GM19035 (cell line): ENCODE results near the gene OR2AG2.
"Not testable (repeated sequence)": the region's sequence is repeated elsewhere in the genome, so short reads cannot be mapped to it uniquely, and the experiment has no call there.

Experiments
- ATAC-seq: cut with Tn5 transposase; IDR thresholded peaks from one replicate; pipeline ENCODE4 v1.9.1; 2021; ENCODE audit not compliant: unreplicated experiment

OR2AG2 gene

GRCh38 chr11:6771926-6772893 is at the start of gene OR2AG2:
OR2AG2 (minus strand) TSS chr11:6771976; CDS start chr11:6768957, 3,019 bp downstream.
- peak; percentile 88 for ATAC-seq

- ATAC-seq, result no peak
Measured at GRCh38 chr11:6818967-6819366, 47.2 kb upstream of the OR2AG2 start.

GRCh38 chr11:6817694-6818093 is 45.9 kb upstream of the OR2AG2 start:
- no peak for ATAC-seq

GRCh38 chr11:6813656-6814055 is 41.9 kb upstream of the OR2AG2 start:
- ATAC-seq, result no peak

DNA sequence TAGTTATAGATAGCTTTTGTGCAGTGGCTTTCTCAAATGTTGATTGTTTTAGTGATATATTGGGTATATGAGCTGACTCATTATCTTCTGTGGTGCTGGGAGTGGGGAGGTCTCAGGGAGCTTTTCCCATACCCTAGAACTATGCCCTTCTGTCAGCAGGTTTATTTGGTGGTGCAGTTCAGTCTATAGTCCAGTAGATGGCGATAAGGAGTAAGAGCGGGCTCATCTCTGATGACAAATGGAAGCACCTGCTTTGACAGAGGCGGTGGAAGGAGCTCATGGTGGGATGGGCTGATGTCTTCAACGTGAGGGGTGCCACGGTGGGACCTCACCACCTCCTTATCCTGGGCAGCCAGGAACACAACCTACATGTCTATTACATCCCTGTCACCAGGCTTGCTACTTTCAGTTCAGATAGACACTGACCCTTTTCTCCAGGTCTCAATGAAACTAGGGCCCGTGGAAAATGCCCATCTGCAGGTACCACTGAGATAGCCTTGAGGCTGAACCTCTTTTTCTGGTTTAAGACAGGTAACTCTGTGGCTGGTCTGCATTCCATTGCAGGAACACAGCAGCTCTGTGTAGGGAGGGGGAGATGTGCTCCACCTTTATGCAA is 40.7 kb upstream of the OR2AG2 start:
- peak; percentile 97 for ATAC-seq

DNA sequence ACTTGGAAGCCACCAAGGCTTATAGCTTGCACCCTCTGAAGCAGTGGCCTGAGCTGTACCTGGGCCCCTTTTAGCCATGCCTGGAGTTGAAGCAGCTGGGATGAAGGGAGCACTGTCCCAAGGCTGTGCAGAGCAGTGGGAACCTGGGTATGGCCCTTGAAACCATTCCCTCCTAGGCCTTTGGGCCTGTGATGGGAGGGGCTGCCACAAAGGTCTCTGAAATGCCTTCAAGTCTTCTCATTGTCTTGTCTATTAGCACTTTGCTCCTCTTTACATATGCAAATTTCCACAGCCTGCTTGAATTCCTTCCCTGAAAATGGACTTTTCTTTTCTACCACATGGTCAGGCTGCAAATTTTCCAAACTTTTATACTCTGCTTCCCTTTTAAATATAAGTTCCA is 29.3 kb upstream of the OR2AG2 start:
- ATAC-seq, result not testable (repeated sequence)

DNA sequence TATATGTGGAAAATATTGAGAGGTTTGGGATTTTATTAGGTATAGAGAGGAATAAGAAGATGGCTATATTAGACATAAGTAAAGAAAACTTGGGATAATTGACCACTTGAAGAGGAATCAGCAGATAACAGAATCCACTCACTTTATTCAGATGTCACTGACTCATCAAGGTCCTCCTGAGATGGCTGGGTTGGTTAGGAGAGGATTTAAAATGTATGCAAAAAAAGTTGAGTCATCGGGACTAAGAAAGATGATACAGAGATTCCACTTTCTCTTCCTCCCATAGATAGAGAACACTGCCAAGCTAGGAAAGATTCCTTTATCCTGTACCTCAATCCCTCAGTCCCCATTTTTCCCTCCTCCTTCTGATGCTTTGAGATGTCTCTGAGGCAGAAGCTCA is 27.6 kb upstream of the OR2AG2 start, which contains the start of gene OR6A2:
TSS of gene OR6A2 (minus strand) at position 288 of the 400 bp plus-strand sequence. CDS start 3,981 bp downstream, outside the sequence.
- ATAC-seq, result no peak

DNA sequence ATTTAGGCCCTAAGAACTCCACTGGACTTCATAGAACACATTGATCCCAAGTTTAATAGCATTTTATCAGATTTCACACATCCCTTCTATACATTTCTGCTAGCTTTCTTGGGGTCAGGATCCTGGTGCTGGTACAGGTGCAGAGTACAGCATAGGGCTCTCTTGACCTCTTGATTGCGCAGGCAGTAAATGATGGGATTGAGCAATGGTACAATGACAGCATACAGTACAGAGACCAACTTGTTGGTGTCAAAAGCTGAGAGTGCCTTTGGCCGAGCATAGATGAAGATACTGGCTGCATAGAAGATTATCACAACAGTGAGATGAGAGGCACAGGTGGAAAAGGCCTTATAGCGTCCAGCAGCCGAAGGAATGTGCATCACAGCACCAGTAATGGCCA is 22.9 kb upstream of the OR2AG2 start:
- ATAC-seq, result no peak

DNA sequence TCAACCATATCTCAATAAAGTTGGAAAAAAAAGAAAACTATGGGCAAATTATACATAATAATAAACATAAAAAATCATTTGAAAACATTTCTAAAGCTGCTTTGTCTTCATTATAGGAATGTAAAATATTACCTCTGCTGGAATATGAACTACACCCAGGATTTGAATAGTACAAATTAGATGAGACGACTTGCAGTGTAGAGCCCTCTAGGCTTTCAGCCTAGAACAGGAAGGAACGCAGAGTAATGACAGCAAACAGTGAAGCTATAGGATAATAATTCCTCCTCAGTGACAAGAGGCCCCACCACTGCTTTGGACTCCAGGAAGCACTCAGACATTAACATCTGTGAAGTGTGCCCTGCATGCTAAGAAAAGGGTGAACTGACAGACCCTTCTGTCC is 18.8 kb upstream of the OR2AG2 start:
- no peak for ATAC-seq

DNA sequence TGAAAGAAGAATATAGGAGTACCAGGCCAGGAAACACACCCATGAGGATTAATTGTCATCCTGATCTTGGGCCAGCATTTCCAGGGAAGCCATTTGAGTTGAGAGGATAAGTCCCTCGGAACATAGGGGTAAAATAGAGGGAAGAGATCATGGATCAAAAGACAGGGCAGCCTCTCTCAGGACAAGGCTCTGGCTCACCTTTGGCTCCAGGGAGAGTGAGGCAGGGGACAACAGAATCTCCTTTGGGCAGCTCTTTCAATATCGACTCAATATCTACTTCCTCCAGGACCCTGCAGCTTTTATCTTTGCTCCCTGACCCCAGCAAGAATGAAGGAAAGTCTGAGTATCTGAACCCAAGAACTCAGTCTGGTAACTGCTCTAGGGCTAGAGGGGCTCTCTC is 10.9 kb upstream of the OR2AG2 start, which contains the start of gene OR2AG1:
TSS of gene OR2AG1 (plus strand) at position 301 of the 400 bp plus-strand sequence. CDS start 2,018 bp downstream, outside the sequence.
- ATAC-seq, result no peak

DNA sequence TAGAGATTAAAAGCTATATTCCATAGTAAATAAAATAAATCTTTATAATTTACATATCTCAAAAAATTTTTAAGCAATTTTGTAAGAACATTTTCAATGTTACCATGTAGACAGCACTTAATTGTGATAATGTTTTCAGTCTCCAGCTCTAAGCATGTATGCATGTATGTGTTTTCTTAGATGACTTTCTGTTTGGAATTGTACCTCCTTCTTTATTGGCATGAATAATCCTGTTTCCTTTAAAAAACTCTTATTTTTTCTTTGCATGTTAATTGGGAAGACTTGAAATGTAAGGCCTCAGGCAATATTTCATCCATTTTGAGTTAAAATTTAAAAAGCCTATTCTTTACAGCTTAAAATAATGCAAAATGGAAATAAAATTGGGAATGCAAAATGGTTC is 9.1 kb upstream of the OR2AG2 start:
- ATAC-seq, result no peak

- no peak for ATAC-seq
Measured at GRCh38 chr11:6778518-6778917, 6.7 kb upstream of the OR2AG2 start.

DNA sequence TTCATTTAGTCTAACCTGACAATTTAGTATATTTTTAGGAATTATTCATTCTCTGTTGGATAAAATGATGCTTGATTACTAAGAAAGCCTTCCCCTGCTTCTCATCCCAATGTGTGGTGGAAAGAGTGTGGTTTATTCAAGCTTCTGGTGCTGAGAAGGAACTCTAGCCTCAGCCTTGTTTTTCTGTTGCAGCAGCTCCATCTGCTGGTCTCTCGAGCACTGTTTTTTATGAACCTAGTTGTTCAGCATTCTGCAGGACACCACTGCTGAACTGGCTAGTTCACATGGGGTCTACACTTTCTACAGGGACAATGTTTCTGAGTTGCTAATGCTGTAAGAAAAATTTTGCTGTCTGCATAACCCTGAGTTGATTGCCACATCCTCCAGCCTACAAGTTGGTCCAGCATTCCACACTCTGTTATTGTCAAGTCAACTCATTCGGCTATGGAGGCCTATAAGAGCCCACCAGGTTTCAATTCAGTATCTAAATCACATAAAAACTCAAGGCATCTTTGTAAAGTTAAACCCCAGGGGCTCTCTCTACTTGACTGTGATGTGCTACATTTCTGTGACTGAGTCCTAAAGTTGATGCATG is 14.3 kb downstream of the OR2AG2 start:
- ATAC-seq, result peak; percentile 83

GRCh38 chr11:6755953-6756347 is 15.8 kb downstream of the OR2AG2 start:
- no peak for ATAC-seq

GRCh38 chr11:6755303-6755952 is 16.3 kb downstream of the OR2AG2 start:
- no peak for ATAC-seq

DNA sequence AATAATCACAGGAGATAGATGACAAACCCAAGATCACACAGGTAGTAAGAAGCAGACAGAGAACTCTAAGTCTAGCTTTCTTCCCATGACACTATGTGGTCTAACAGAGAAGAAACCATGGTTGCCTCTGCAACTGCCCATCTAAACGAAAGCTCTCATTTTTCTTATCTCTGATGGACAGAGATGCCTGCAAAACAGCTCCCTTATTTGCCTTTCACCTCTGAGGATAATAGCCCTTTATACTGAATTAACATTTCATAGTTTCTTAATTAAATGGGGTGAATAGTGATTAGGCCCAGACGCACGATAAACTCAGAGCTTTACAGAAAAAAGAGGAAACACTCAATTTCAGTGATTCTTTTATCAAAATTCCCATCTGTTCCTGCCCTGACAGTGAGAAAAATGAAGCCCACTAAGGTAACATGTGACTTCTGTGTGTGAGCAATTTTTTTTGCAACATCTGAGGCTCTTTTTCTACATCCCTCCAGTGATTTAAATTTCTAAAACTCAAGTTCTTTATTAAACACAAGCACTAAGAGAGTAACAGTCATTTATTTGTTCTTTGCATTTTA is 24.6 kb downstream of the OR2AG2 start:
- ATAC-seq, result no peak

DNA sequence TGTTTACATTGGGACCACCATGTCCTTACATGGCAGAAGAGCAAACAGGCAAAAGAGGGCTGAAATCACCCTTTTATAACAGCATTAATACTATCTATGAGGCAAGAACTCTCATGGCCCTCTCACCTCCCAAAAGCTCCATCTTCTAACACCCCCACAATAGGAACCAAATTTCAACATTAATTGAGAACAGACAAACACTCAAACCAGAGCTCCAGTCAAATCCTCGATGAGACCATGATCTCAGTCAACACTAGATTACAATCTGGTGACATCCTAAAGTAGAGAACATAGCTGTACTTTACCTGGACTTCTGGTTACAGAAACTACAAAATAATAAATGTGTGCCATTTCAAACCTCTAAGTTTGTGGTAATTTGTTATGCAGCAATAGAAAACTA is 25.1 kb downstream of the OR2AG2 start:
- no peak for ATAC-seq

DNA sequence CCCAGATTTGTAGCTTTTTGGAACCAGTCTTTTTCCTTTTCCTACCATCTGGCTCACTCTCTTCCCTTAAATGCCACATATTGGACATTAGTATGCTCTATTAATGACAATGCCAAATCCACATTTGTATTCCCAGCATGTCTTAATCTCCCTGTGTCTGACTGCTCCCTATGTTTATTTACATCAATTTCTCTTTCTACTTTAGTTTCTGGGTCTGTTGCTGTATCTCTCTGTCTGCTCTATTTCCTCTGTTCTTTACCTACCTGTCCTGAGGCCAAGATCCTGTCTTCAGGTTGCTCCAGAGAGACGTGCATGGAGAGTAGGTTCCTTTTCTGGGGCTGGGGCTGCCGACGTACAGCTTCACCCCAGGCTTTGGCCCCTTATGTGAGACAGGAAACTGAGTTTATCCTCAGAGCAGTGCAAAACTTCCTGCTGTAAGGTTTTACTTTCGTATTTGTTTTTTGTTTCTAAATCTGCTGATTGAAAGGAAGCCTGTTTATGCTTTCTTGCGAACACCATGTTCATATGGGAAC is 25.6 kb downstream of the OR2AG2 start:
- peak; percentile 84 for ATAC-seq

- ATAC-seq, result peak; percentile 58
Measured at GRCh38 chr11:6745465-6746015, 26.2 kb downstream of the OR2AG2 start.

GRCh38 chr11:6745018-6745417 is 26.8 kb downstream of the OR2AG2 start:
- ATAC-seq, result no peak
